Thoracic aorta endothelial cell (primary cell): Measurements from ENCODE around the gene INPP4B. TPM values are rescaled to one million over a fixed set of nuclear protein-coding genes. Genes with fewer than 3 reads are reported as not detected.

Source experiments
- total RNA-seq: library from RNA; depleted of rRNA; stranded (reverse); fragments of >200 nt; gene quantifications from 2 replicates; pipeline ENCODE4 v1.2.3, GENCODE V29; 2012

The INPP4B gene
- 2.9 and 5.3 TPM in 2 replicates for total RNA-seq

GRCh38 chr4:142846108-142846728 is at the start of gene INPP4B:
INPP4B (minus strand) TSS chr4:142846301.

